GM13976 (cell line): ENCODE data around the gene TTC39B.

Source experiments
- DNase-seq: peaks from one replicate; pipeline ENCODE4 v3.0.0; 2012; ENCODE audit warnings: low spot score
- in situ Hi-C: fragments of 300-500 bp; cut with MboI; formaldehyde crosslinking; loops from one replicate; pipeline ENCODE4 v1.12.0; 2022; ENCODE audit warnings: low sequenced_read_pairs, mixed read lengths, inconsistent platforms; ENCODE audit not compliant: unreplicated experiment
- TF ChIP-seq, protein P1 (sequence below): IDR thresholded peaks from 2 replicates; pipeline ENCODE4 v1.5.1; 2012; ENCODE audit warnings: borderline replicate concordance, mild to moderate bottlenecking; ENCODE audit not compliant: insufficient read depth; ENCODE audit errors: extremely low read depth, missing control alignments, control extremely low read depth

Gene TTC39B

DNA sequence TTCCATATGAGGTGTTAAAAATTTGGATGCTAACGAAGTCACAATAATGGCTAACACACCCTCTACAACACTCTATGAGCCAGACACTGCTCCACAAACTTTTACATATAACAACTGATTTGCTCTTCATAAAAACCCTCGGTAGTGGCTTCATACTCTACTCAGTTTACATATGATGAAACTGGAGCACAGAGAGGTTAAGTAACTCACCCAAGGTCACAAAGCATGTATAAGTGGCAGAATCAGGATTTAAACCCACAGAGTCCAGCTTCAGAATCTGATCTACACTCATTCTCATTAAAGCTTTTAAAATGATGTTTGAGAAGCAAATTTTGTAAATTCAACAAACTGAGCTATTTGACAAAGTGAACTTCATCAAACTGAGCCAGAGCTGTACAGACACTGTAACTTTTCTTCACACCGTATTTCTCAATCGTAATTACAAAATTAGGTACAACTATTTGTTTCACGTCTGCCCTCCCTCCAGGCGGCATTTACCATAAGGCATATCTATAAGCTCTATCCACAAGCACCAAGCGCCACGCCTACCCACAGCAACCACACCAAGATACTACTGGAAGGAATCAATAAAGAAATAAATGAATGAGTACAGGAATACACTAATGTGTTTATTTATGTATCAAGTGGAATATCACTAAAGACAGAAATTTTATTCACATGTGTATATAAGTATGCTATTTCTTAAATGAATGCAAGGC, 24.3 kb downstream of the TTC39B start:
- TF ChIP-seq, protein P1, sequence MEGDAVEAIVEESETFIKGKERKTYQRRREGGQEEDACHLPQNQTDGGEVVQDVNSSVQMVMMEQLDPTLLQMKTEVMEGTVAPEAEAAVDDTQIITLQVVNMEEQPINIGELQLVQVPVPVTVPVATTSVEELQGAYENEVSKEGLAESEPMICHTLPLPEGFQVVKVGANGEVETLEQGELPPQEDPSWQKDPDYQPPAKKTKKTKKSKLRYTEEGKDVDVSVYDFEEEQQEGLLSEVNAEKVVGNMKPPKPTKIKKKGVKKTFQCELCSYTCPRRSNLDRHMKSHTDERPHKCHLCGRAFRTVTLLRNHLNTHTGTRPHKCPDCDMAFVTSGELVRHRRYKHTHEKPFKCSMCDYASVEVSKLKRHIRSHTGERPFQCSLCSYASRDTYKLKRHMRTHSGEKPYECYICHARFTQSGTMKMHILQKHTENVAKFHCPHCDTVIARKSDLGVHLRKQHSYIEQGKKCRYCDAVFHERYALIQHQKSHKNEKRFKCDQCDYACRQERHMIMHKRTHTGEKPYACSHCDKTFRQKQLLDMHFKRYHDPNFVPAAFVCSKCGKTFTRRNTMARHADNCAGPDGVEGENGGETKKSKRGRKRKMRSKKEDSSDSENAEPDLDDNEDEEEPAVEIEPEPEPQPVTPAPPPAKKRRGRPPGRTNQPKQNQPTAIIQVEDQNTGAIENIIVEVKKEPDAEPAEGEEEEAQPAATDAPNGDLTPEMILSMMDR = no peak
- no peak for DNase-seq
- in situ Hi-C loops = loop anchor here (25.0 kb wide), 1 partner anchor 130 kb away; the partner anchor contains the start of gene SNAPC3

DNA sequence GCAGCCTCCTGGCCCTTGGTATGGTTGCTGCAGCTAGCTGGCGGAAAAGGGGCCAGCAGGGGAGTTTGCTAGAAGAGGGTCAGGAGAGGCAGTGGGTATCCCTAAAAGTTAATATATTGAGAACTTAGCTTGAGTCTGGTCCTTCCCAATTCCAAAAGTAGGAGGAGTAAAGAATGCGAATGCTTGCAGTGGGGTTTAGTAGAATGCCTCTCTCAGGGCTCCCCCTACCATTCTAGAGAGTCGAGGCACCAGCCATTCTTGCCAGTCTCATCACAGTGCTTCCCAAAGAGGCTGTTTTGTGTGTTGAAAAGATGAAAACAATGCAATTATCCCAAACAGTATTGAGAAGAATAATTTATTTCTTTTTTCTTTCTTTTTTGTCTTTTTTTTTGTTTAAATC, 26.4 kb downstream of the TTC39B start:
- in situ Hi-C loops = loop anchor here (25.0 kb wide), 1 partner anchor 132 kb away; the partner anchor contains the start of gene SNAPC3
- DNase-seq = no peak
- TF ChIP-seq, protein P1 = no peak

DNA sequence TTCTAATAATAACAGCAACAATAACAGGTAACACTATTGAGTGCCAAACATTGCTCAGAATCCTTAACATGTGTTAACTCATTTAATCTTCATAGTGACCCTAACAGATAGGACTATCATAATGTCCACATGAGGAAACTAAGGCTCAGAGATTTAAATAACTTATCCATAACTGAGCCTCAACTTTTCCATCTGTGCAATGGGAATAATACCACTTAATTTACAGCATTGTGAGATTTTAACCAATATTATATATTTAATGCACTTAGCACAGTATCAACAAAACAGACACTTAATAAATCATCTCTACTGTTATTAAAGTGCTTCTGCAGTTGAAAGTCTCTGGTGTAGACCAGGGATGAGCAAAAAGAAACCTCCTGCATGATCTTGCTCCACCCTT, 28.2 kb downstream of the TTC39B start:
- in situ Hi-C loops = loop anchor here (25.0 kb wide), 1 partner anchor 133 kb away; the partner anchor contains the start of gene SNAPC3
- TF ChIP-seq, protein P1 = no peak

DNA sequence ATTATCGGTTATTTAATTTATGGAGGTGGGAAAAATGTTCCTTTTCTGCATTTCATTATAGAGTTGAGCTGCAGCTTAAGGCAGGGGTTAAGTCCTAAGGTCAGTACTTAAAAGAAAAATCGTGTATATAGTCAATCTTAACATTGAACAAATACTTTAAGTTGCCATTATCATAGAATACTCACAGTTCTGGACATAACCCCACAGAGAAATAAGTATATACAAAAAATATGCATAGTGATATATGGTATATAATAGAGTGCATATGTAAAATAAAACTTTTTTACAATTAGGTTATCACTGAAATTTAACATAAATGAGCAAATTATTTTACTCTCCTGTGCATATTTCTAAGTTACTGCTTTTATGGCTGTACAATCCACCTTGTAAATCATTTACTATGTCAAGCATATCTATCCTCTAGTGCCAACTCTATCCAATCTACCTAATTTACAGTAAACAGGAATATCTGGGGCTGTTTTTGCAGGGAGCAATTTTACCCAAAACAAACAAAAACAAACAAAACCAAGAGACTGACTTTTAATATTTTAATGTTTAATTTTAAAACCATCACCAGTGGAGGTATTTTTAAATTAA, 28.8 kb downstream of the TTC39B start:
- in situ Hi-C loops = loop anchor here (25.0 kb wide), 1 partner anchor 134 kb away; the partner anchor contains the start of gene SNAPC3
- DNase-seq = no peak
- TF ChIP-seq, protein P1 = no peak

More for the DNA sequence above, 28.2 kb downstream of the TTC39B start:
- DNase-seq = no peak

DNA sequence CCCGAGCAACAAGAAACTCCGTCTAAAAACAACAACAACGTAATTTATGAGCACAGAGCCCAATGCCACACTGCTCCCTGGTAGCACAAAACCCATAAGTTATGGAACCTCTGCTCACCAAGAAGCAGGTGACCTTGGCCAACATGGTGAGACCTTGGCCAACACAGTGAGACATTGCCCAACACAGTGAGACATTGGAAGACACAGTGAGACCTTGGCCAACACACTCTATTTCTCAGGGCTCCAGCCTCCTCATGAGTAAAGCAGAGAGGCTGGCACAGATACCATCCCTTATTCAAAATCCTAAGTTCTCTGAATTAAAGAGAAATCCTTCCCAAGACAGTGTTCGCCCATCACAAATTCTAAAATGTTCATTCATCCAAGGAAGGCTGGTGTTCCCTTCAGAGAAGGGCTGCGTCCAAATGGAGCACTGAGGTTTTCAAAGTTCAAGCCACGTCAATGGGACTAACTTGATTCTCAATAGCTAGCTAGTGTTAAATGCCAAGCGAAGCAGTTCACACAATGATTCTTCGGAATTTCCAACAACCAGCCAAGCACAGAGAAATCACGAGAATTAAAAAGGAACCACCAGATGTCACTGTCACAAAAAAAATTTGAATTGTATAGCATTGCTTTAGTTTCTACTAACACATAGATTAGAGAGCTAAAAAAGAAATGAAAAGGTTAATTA, 29.5 kb downstream of the TTC39B start:
- TF ChIP-seq, protein P1 = no peak
- in situ Hi-C loops = loop anchor here (25.0 kb wide), 1 partner anchor 135 kb away; the partner anchor contains the start of gene SNAPC3
- DNase-seq = peak; percentile 32

DNA sequence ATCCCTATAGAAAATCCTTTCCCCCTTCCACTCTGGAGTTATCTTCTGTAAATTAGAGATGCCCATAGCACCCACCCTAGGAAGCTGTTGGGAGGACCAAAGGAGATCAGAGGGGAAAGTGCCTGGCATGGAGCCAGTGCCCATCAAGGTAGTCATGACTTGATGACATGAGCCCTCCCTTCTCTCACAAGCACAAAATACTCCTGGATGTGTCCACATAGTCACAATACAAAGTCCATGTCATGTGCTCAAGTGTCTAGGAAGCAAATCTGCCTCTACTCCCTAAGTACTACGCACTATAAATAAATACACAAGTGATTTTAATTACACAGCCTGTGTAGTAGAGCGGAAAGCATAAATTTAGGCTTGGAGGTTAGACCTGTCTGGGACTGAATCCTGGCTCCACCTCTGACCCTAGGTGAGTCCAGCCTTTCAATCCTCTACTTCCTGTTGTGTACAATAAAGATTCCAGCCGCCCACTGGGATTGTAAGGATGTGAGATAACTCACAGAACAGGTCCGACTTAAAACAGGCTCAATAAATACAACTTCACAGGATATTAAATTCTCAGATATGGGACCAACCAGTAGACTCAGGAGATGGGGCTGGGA, 30.6 kb downstream of the TTC39B start:
- DNase-seq = no peak
- in situ Hi-C loops = loop anchor here (25.0 kb wide), 1 partner anchor 136 kb away; the partner anchor contains the start of gene SNAPC3
- TF ChIP-seq, protein P1 = no peak
